WTC11 (cell line): ENCODE data around the gene RNF121. TPM values are rescaled to one million over a fixed set of nuclear protein-coding genes. Genes with fewer than 3 reads are reported as not detected.

Experiments used
- ATAC-seq: fragments of 200-7000 bp; cut with Tn5 transposase; 2 replicates; pipeline ENCODE4 v1.10.0; 2021; ENCODE audit warnings: mild to moderate bottlenecking, moderate library complexity
- CTCF ChIA-PET: fragments of 300-600 bp; sonication (Branson Sonifier 250); formaldehyde crosslinking; loops from one replicate; lab custom pipeline; 2021; ENCODE audit warnings: antibody characterized with exemption; lab: Charles Lee
- POLR2A ChIA-PET: fragments of 350-600 bp; sonication (Branson Sonifier 250); formaldehyde crosslinking; loops from one replicate; lab custom pipeline; 2021; ENCODE audit warnings: antibody characterized with exemption; lab: Charles Lee
- DNase-seq: peaks from one replicate; pipeline ENCODE4 v3.0.0; 2021; ENCODE audit warnings: low spot score
- H3K27ac Mint-ChIP-seq: 2 replicates; pipeline ENCODE4 v1.8.0; 2021; ENCODE audit warnings: mixed read lengths
- H3K27me3 Mint-ChIP-seq: 2 replicates; pipeline ENCODE4 v1.8.0; 2021; ENCODE audit warnings: low read depth, mild to moderate bottlenecking, moderate library complexity, mixed read lengths
- H3K36me3 Mint-ChIP-seq: 2 replicates; pipeline ENCODE4 v1.8.0; 2021; ENCODE audit warnings: mixed read lengths
- H3K4me1 Mint-ChIP-seq: 2 replicates; pipeline ENCODE4 v1.8.0; 2022; ENCODE audit warnings: mixed read lengths
- H3K4me3 Mint-ChIP-seq: 2 replicates; pipeline ENCODE4 v1.8.0; 2021; ENCODE audit warnings: mild to moderate bottlenecking, moderate library complexity, mixed read lengths
- H3K9me3 Mint-ChIP-seq: 2 replicates; pipeline ENCODE4 v1.8.0; 2021; ENCODE audit warnings: mixed read lengths
- CBFB ChIP-seq: sonication (generic); formaldehyde crosslinking; IDR thresholded peaks from 2 replicates; pipeline ENCODE4 v1.8.1; 2022; ENCODE audit warnings: mild to moderate bottlenecking, low read depth, missing genetic modification reagents
- EMX1 ChIP-seq: fragments of 250-450 bp; sonication (Bioruptor Pico); IDR thresholded peaks from 2 replicates; pipeline ENCODE4 v1.8.0; 2021; ENCODE audit warnings: mild to moderate bottlenecking
- IRF2 ChIP-seq: sonication (generic); formaldehyde crosslinking; IDR thresholded peaks from 2 replicates; pipeline ENCODE4 v1.8.0; 2022; ENCODE audit warnings: low read depth, missing genetic modification reagents, borderline replicate concordance
- JAZF1 ChIP-seq: fragments of 250-450 bp; sonication (Bioruptor Pico); IDR thresholded peaks from 2 replicates; pipeline ENCODE4 v1.9.0; 2021; ENCODE audit warnings: moderate library complexity, mild to moderate bottlenecking, inconsistent platforms
- KAT7 ChIP-seq: sonication (generic); formaldehyde crosslinking; IDR thresholded peaks from 2 replicates; pipeline ENCODE4 v1.8.1; 2023; ENCODE audit warnings: missing genetic modification reagents, mild to moderate bottlenecking, borderline replicate concordance
- NFYB ChIP-seq: sonication (generic); formaldehyde crosslinking; conservative IDR thresholded peaks from 2 replicates; pipeline ENCODE4 v1.8.0; 2022; ENCODE audit warnings: low read depth, missing genetic modification reagents
- SMAD4 ChIP-seq: sonication (generic); formaldehyde crosslinking; IDR thresholded peaks from 2 replicates; pipeline ENCODE4 v1.8.0; 2022; ENCODE audit warnings: mild to moderate bottlenecking, missing genetic modification reagents
- SOX15 ChIP-seq: fragments of 250-450 bp; sonication (Bioruptor Pico); IDR thresholded peaks from 2 replicates; pipeline ENCODE4 v1.9.0; 2021; ENCODE audit warnings: mild to moderate bottlenecking
- ZNF121 ChIP-seq: sonication (generic); formaldehyde crosslinking; IDR thresholded peaks from 2 replicates; pipeline ENCODE4 v1.8.0; 2023; ENCODE audit warnings: missing genetic modification reagents
- ZNF232 ChIP-seq: sonication (generic); formaldehyde crosslinking; IDR thresholded peaks from 2 replicates; pipeline ENCODE4 v1.8.0; 2022; ENCODE audit warnings: mild to moderate bottlenecking, missing genetic modification reagents
- total RNA-seq: library from RNA; stranded (reverse); gene quantifications from 3 replicates; pipeline ENCODE4 v1.2.3, GENCODE V29; 2021
- TF ChIP-seq, protein P1 (sequence below): sonication (generic); formaldehyde crosslinking; conservative IDR thresholded peaks from 2 replicates; pipeline ENCODE4 v1.8.1; 2023; ENCODE audit warnings: mild to moderate bottlenecking, low read depth, missing genetic modification reagents, moderate library complexity
- TF ChIP-seq, protein P2 (sequence below): sonication (generic); formaldehyde crosslinking; IDR thresholded peaks from 2 replicates; pipeline ENCODE4 v1.8.1; 2023; ENCODE audit warnings: mild to moderate bottlenecking, missing genetic modification reagents, borderline replicate concordance
- TF ChIP-seq, protein P3 (sequence below): sonication (generic); formaldehyde crosslinking; IDR thresholded peaks from 2 replicates; pipeline ENCODE4 v1.8.0; 2022; ENCODE audit warnings: mild to moderate bottlenecking, missing genetic modification reagents
- TF ChIP-seq, protein P4 (sequence below): fragments of 250-450 bp; sonication (Bioruptor Pico); IDR thresholded peaks from 2 replicates; pipeline ENCODE4 v1.9.0; 2021; ENCODE audit warnings: moderate library complexity, mild to moderate bottlenecking, inconsistent platforms, borderline replicate concordance
- TF ChIP-seq, protein P5 (sequence below): fragments of 250-450 bp; sonication (Bioruptor Pico); conservative IDR thresholded peaks from 2 replicates; pipeline ENCODE4 v1.9.0; 2021; ENCODE audit warnings: mild to moderate bottlenecking
- TF ChIP-seq, protein P6 (sequence below): sonication (generic); formaldehyde crosslinking; IDR thresholded peaks from 2 replicates; pipeline ENCODE4 v1.8.0; 2022; ENCODE audit warnings: mild to moderate bottlenecking, missing genetic modification reagents
- TF ChIP-seq, protein P7 (sequence below): sonication (generic); formaldehyde crosslinking; IDR thresholded peaks from 2 replicates; pipeline ENCODE4 v1.8.1; 2022; ENCODE audit warnings: low read depth, missing genetic modification reagents, borderline replicate concordance
- TF ChIP-seq, protein P8 (sequence below): fragments of 250-450 bp; sonication (Bioruptor Pico); IDR thresholded peaks from 2 replicates; pipeline ENCODE4 v1.9.0; 2021; ENCODE audit warnings: mild to moderate bottlenecking, borderline replicate concordance

Gene RNF121
- total RNA-seq, 1 experiment from 2014 or later: 40.2 TPM

DNA sequence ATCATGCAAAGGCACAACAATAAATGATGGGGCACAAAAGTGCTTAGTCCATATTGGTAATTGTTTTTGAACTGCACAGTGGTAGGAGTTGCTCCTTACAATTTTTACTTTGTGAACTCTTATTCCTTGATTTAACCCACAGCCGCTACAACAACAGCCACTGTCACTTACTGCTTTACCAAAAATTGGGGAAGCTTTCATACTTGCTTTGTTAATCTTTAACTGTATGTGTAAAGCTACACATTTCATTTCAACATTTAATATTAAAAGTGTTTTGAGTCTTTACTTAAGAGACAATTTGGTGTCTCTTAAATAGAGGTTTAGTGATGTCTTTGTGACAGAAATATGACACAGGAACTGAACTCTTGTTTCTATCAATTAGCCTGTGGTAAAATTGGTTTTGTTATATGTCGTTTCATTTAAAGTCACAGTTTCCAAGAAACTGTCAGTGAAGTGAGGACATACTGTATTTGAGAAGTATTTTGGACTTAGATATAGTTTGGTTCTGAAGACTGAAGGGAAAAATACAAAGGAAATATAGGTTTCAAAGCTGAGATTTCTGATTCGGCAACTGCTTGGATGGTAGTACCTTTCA is 63.4 kb downstream of the RNF121 start:
- ATAC-seq: no peak
- Mint-ChIP-seq H3K9me3 (no peaks in the 10 kb centered on the region), H3K27ac (no peak overlapping the region), H3K4me1 (no peaks in the 10 kb centered on the region), H3K4me3 (no peak overlapping the region), H3K27me3 (no peaks in the 10 kb centered on the region), H3K36me3 (peaks cover 16% of the 10 kb centered on the region)
- no peak for DNase-seq
- POLR2A ChIA-PET: interaction anchor here (0.7 kb wide), 1 partner anchor 13 kb away, joined by 5 read pairs; no protein-coding TSS in a partner anchor
- no peak for TF ChIP-seq KAT7 (CRISPR knock-in tag)
- no peak for TF ChIP-seq ZNF232 (CRISPR knock-in tag)
- no peak for TF ChIP-seq JAZF1 (CRISPR knock-in tag)
- TF ChIP-seq EMX1 (CRISPR knock-in tag): no peak
- no peak for TF ChIP-seq SOX15
- TF ChIP-seq, protein P1, sequence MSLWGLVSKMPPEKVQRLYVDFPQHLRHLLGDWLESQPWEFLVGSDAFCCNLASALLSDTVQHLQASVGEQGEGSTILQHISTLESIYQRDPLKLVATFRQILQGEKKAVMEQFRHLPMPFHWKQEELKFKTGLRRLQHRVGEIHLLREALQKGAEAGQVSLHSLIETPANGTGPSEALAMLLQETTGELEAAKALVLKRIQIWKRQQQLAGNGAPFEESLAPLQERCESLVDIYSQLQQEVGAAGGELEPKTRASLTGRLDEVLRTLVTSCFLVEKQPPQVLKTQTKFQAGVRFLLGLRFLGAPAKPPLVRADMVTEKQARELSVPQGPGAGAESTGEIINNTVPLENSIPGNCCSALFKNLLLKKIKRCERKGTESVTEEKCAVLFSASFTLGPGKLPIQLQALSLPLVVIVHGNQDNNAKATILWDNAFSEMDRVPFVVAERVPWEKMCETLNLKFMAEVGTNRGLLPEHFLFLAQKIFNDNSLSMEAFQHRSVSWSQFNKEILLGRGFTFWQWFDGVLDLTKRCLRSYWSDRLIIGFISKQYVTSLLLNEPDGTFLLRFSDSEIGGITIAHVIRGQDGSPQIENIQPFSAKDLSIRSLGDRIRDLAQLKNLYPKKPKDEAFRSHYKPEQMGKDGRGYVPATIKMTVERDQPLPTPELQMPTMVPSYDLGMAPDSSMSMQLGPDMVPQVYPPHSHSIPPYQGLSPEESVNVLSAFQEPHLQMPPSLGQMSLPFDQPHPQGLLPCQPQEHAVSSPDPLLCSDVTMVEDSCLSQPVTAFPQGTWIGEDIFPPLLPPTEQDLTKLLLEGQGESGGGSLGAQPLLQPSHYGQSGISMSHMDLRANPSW: no peak
- TF ChIP-seq IRF2 (CRISPR knock-in tag): no peak
- TF ChIP-seq, protein P2, sequence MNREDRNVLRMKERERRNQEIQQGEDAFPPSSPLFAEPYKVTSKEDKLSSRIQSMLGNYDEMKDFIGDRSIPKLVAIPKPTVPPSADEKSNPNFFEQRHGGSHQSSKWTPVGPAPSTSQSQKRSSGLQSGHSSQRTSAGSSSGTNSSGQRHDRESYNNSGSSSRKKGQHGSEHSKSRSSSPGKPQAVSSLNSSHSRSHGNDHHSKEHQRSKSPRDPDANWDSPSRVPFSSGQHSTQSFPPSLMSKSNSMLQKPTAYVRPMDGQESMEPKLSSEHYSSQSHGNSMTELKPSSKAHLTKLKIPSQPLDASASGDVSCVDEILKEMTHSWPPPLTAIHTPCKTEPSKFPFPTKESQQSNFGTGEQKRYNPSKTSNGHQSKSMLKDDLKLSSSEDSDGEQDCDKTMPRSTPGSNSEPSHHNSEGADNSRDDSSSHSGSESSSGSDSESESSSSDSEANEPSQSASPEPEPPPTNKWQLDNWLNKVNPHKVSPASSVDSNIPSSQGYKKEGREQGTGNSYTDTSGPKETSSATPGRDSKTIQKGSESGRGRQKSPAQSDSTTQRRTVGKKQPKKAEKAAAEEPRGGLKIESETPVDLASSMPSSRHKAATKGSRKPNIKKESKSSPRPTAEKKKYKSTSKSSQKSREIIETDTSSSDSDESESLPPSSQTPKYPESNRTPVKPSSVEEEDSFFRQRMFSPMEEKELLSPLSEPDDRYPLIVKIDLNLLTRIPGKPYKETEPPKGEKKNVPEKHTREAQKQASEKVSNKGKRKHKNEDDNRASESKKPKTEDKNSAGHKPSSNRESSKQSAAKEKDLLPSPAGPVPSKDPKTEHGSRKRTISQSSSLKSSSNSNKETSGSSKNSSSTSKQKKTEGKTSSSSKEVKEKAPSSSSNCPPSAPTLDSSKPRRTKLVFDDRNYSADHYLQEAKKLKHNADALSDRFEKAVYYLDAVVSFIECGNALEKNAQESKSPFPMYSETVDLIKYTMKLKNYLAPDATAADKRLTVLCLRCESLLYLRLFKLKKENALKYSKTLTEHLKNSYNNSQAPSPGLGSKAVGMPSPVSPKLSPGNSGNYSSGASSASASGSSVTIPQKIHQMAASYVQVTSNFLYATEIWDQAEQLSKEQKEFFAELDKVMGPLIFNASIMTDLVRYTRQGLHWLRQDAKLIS (CRISPR knock-in tag): no peak
- TF ChIP-seq, protein P3, sequence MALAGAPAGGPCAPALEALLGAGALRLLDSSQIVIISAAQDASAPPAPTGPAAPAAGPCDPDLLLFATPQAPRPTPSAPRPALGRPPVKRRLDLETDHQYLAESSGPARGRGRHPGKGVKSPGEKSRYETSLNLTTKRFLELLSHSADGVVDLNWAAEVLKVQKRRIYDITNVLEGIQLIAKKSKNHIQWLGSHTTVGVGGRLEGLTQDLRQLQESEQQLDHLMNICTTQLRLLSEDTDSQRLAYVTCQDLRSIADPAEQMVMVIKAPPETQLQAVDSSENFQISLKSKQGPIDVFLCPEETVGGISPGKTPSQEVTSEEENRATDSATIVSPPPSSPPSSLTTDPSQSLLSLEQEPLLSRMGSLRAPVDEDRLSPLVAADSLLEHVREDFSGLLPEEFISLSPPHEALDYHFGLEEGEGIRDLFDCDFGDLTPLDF: no peak
- TF ChIP-seq ZNF121 (CRISPR knock-in tag): no peak
- TF ChIP-seq NFYB (CRISPR knock-in tag): no peak
- TF ChIP-seq, protein P4, sequence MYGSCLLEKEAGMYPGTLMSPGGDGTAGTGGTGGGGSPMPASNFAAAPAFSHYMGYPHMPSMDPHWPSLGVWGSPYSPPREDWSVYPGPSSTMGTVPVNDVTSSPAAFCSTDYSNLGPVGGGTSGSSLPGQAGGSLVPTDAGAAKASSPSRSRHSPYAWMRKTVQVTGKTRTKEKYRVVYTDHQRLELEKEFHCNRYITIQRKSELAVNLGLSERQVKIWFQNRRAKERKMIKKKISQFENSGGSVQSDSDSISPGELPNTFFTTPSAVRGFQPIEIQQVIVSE (CRISPR knock-in tag): no peak
- TF ChIP-seq, protein P5, sequence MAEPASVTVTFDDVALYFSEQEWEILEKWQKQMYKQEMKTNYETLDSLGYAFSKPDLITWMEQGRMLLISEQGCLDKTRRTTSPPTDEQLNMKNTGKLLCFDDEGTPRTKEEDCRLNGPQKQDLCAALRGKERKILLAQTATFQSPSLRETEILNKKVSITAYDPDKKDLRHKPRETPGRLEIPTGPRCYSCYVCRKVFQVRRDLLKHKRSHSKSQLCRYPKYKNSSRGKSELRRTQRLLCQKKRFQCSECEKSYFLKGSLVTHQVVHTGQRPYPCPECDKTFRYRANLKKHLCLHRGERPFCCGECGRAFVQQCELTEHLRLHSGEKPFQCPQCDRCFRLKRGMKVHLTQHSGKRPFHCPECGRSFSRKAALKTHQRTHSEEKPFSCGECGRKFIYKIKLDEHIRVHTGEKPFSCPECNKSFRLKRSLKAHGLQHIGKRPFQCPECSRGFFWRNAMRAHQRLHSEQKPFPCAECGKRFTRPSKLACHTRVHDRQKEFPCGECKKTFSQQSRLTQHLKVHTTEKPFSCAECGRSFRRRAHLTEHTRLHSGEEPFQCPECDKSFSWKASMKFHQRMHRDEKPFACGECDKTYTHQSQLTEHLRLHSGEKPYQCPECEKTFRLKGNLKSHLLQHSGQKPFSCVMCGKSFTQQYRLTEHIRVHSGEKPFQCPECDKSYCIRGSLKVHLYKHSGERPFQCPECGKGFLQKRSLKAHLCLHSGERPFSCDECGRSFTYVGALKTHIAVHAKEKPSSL (CRISPR knock-in tag): no peak
- no peak for TF ChIP-seq CBFB (CRISPR knock-in tag)
- TF ChIP-seq, protein P6, sequence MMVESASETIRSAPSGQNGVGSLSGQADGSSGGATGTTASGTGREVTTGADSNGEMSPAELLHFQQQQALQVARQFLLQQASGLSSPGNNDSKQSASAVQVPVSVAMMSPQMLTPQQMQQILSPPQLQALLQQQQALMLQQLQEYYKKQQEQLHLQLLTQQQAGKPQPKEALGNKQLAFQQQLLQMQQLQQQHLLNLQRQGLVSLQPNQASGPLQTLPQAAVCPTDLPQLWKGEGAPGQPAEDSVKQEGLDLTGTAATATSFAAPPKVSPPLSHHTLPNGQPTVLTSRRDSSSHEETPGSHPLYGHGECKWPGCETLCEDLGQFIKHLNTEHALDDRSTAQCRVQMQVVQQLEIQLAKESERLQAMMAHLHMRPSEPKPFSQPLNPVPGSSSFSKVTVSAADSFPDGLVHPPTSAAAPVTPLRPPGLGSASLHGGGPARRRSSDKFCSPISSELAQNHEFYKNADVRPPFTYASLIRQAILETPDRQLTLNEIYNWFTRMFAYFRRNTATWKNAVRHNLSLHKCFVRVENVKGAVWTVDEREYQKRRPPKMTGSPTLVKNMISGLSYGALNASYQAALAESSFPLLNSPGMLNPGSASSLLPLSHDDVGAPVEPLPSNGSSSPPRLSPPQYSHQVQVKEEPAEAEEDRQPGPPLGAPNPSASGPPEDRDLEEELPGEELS (CRISPR knock-in tag): no peak
- TF ChIP-seq, protein P7, sequence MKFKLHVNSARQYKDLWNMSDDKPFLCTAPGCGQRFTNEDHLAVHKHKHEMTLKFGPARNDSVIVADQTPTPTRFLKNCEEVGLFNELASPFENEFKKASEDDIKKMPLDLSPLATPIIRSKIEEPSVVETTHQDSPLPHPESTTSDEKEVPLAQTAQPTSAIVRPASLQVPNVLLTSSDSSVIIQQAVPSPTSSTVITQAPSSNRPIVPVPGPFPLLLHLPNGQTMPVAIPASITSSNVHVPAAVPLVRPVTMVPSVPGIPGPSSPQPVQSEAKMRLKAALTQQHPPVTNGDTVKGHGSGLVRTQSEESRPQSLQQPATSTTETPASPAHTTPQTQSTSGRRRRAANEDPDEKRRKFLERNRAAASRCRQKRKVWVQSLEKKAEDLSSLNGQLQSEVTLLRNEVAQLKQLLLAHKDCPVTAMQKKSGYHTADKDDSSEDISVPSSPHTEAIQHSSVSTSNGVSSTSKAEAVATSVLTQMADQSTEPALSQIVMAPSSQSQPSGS: no peak
- no peak for TF ChIP-seq SMAD4 (CRISPR knock-in tag)
- TF ChIP-seq, protein P8, sequence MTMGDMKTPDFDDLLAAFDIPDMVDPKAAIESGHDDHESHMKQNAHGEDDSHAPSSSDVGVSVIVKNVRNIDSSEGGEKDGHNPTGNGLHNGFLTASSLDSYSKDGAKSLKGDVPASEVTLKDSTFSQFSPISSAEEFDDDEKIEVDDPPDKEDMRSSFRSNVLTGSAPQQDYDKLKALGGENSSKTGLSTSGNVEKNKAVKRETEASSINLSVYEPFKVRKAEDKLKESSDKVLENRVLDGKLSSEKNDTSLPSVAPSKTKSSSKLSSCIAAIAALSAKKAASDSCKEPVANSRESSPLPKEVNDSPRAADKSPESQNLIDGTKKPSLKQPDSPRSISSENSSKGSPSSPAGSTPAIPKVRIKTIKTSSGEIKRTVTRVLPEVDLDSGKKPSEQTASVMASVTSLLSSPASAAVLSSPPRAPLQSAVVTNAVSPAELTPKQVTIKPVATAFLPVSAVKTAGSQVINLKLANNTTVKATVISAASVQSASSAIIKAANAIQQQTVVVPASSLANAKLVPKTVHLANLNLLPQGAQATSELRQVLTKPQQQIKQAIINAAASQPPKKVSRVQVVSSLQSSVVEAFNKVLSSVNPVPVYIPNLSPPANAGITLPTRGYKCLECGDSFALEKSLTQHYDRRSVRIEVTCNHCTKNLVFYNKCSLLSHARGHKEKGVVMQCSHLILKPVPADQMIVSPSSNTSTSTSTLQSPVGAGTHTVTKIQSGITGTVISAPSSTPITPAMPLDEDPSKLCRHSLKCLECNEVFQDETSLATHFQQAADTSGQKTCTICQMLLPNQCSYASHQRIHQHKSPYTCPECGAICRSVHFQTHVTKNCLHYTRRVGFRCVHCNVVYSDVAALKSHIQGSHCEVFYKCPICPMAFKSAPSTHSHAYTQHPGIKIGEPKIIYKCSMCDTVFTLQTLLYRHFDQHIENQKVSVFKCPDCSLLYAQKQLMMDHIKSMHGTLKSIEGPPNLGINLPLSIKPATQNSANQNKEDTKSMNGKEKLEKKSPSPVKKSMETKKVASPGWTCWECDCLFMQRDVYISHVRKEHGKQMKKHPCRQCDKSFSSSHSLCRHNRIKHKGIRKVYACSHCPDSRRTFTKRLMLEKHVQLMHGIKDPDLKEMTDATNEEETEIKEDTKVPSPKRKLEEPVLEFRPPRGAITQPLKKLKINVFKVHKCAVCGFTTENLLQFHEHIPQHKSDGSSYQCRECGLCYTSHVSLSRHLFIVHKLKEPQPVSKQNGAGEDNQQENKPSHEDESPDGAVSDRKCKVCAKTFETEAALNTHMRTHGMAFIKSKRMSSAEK: no peak
- CTCF ChIA-PET: no interaction called here
